Right renal pelvis (tissue), 4 donors: Measurements from ENCODE around the gene KCNH2. TPM values are rescaled to one million over a fixed set of nuclear protein-coding genes. Genes with fewer than 3 reads are reported as not detected.
"Not testable (repeated sequence)": the region's sequence is repeated elsewhere in the genome, so short reads cannot be mapped to it uniquely, and the experiment has no call there.

Experiments
- DNase-seq, 4 donors: peaks; one replicate each; pipeline ENCODE4 v3.0.0-alpha.2; 2013; ENCODE audit warnings: low read depth in 4 of 4, low spot score in 3 of 4, missing footprints in 1 of 4
- polyA plus RNA-seq, 4 donors: library from polyadenylated mRNA; unstranded; fragments of 120-200 nt; gene quantifications; one replicate each; pipeline ENCODE4 v1.2.1, GENCODE V29; 2013; ENCODE audit not compliant: insufficient read length in 4 of 4

KCNH2 gene
- polyA plus RNA-seq, 4 donors: 14.3 to 26.1 (median 17.7) TPM

- no peak for DNase-seq
Observed at GRCh38 chr7:151012031-151012692, 34.0 kb upstream of the KCNH2 start.

GRCh38 chr7:151011616-151012015, 33.5 kb upstream of the KCNH2 start:
- DNase-seq: not testable (repeated sequence)

DNA sequence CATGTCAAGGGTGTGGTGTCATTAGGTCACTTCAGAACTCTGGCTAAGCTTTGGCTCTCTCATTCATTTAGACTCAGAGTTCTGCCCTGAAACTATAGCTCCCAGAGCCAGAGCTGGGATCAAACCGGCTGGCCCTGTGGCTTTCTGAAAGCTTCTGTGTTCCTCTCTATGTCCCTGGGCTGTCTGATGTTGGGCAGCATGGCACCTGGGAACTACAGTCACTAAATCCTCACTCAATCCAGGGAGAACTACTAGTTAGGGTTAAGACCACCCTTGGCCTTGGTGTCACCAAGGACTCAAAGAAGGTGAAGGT, 32.9 kb upstream of the KCNH2 start:
- DNase-seq: no peak

DNA sequence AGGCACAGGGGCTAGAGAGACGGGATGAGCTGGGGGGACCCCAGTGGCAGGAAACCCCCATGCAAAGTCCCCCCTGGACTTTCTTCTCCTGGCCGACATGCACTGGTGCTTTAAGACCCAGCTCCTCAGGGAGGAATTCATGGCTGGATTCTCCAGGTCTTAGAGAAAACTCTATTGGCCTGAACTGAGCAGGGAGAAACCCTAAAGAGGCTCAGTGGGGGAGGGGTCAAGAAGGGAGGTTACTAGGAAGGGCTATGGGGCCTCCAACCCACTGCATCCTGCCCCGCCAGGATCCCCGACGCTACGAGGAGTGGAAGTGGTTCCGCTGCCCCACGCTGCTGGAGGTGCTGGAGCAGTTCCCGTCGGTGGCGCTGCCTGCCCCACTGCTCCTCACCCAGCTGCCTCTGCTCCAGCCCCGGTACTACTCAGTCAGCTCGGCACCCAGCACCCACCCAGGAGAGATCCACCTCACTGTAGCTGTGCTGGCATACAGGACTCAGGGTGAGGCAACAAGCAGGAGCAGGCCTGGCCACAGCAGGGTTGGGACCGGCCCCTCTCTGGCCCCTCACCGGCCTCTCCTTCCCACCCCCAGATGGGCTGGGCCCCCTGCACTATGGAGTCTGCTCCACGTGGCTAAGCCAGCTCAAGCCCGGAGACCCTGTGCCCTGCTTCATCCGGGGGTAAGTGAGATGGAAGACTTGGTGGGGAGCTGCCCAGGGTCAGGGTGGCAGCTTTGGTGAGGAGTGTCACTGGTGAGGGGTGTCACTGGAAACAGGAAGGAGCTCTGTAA, 32.4 kb upstream of the KCNH2 start:
- no peak for DNase-seq

GRCh38 chr7:151010037-151010306, 31.9 kb upstream of the KCNH2 start:
- DNase-seq: no peak

DNA sequence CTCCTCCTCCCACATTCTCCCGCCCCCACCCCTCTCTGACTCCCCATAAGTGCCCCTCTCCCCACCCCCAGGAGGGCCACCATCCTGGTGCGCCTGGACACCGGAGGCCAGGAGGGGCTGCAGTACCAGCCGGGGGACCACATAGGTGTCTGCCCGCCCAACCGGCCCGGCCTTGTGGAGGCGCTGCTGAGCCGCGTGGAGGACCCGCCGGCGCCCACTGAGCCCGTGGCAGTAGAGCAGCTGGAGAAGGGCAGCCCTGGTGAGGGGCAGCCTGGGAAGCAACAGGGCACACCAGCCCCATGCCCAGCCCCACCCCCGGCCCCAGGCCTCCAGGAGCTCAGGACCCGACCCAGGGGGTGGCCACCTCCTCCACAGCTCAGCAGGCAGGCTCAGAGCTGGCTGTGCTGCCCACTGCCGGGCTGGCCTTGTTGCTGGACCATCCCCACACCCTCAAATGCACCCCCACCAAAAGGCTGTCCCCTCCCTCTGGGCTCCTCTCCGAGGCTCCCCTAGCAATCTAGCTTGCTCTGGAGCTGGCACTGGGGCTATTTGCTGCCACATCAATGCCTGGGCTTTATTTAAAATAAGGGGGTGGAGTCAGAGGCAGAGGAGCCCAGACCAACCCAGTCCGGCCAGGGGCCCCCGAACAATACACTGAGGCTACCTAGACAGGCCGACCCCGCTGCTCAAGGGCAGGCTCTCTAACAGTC, 31.4 kb upstream of the KCNH2 start:
- no peak for DNase-seq

DNA sequence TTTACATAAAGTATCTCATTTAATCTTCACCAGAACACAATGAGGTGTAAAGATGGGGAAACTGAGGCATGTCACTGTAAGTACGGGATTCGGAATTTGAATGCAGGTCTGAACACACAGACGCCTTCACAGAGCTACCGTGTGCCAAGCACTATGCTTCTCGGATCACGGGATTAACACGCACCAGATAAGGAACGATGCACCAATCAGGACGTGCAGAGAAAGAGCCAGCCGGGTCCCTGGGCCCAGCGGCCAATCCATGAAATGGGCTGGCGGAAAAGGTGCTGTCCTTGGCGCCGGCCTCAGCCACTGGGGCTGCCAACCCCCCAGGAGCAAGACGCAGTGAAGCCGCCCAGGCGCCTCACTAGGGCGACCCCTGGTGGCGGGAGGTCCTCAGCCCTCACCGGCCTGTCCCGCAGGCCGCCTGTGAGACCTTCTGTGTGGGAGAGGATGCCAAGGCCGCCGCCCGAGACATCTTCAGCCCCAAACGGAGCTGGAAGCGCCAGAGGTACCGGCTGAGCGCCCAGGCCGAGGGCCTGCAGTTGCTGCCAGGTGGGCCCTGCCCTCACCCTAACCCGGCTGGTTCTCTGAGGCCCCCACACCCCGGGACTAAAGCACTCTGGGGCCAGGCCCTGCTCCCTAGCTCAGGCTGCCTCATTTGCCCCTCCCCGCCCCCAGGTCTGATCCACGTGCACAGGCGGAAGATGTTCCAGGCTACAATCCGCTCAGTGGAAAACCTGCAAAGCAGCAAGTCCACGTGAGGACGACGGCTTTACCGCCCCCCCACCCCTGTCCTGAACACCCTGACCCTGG, 30.6 kb upstream of the KCNH2 start:
- DNase-seq: no peak

GRCh38 chr7:151008143-151008510, 30.0 kb upstream of the KCNH2 start:
- no peak for DNase-seq

DNA sequence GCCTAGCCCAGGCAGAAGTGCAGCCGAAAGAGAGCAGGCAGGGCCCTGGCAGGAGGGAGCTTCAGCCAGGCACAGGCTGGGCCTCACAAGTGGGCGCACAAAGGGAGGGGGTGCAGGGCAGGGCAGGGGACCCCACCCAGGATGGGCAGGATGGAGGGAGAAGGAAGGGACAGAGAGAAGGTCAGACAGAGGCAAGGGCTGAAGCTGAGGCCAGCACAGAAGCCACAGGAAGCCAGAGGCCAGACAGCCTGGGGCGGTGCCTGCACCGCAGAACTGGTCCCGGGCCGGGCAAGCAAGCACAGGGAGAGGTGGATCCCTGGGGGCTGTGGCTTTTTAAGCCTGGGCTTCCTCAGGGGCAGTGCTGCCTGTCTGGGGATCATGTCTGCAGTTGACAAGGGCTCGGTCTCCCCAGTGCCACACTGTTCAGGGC, 29.4 kb upstream of the KCNH2 start:
- DNase-seq: no peak

DNA sequence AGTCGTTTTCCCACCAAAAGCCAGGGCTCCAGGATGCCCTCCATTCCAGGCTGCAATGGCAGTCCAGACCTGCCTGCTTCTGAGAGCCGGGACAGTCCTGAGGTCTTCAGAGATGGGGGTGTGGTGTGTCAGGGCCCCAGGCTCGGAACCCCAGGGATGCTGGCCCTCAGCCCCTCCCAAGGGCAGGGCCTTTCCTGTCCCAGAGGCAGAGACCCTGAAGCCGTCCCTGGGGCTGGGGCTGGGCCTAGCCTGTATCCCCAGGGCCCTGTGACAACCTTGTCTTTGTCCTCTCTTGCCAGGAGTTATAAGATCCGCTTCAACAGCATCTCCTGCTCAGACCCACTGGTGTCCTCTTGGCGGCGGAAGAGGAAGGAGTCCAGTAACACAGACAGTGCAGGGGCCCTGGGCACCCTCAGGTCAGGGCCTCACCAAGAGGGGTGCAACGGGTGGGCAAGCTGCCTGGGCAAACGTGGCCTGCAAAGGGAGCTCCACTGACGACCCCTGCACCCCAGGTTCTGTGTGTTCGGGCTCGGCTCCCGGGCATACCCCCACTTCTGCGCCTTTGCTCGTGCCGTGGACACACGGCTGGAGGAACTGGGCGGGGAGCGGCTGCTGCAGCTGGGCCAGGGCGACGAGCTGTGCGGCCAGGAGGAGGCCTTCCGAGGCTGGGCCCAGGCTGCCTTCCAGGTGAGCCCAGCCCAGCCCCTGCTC, 28.6 kb upstream of the KCNH2 start:
- no peak for DNase-seq

DNA sequence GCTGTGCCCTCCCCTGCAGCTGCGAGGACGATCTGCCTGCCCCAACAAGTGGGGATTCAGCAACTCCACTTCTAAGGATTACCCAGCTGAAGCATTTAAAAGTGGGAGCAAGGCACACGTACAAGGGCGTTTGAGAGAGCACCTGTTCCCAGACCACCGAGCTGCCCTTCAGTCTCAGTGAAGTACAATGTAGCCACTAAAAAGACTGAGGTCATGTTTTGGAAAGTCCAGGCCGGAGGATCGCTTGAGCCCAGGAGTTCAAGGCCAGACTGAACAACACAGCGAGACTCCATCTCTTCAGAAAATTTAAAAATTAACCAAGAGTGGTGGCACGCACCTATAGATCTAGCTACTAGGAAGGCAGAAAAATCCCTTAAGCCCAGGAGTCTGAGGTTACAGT, 27.4 kb upstream of the KCNH2 start:
- no peak for DNase-seq

- DNase-seq: no peak
Observed at GRCh38 chr7:151003572-151003971, 25.5 kb upstream of the KCNH2 start.

GRCh38 chr7:151001546-151001945, 23.4 kb upstream of the KCNH2 start:
- DNase-seq: no peak

- DNase-seq: no peak
Observed at GRCh38 chr7:151000897-151001495, 22.9 kb upstream of the KCNH2 start.

GRCh38 chr7:150999497-151000230, 21.5 kb upstream of the KCNH2 start:
- DNase-seq: no peak

DNA sequence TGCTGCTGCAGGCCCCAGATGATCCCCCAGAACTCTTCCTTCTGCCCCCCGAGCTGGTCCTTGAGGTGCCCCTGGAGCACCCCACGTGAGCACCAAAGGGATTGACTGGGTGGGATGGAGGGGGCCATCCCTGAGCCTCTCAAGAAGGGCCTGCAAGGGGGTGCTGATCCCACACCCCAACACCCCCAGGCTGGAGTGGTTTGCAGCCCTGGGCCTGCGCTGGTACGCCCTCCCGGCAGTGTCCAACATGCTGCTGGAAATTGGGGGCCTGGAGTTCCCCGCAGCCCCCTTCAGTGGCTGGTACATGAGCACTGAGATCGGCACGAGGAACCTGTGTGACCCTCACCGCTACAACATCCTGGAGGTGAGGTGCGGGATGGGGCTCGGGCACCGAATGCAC, 20.9 kb upstream of the KCNH2 start:
- no peak for DNase-seq

- DNase-seq: no peak
Observed at GRCh38 chr7:150998341-150998740, 20.2 kb upstream of the KCNH2 start.

DNA sequence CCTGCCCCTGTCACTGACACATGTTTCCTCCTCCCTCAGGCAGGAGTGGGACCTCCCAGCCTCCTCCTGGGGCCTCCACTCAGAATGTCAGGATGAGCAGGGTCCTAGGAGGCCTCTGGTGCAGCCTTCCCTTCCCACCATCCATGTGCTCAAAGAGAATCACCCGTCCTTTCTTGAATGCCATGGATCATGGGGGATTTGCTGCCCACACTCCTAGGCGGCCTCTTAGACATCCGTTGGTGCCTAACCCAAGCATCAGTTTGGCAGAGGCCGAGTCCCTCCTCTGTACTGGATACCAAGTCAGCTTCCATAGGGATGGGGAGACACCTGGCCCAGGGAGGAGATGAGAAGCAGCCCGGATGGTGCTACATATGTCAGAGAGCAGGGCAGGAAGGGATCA, 19.7 kb upstream of the KCNH2 start:
- DNase-seq: no peak

GRCh38 chr7:150997075-150997511, 19.0 kb upstream of the KCNH2 start:
- DNase-seq: no peak
